ENCODE measurements around the gene EML3.
A peak's percentile ranks its signal among the peaks of the same experiment; 100 is the strongest.
"Not testable (repeated sequence)": the region's sequence is repeated elsewhere in the genome, so short reads cannot be mapped to it uniquely, and the experiment has no call there.

The EML3 gene

GRCh38 chr11:62600367-62601121, 12.0 kb downstream of the EML3 start:
- no peak for DNase-seq (ENCODE audit: low spot score)

GRCh38 chr11:62599901-62600300, 12.7 kb downstream of the EML3 start:
- no peak for DNase-seq (ENCODE audit: low spot score)

GRCh38 chr11:62599069-62599696, 13.4 kb downstream of the EML3 start:
- peak; percentile 99 for DNase-seq (ENCODE audit: low spot score)

GRCh38 chr11:62595124-62595523, 17.5 kb downstream of the EML3 start:
- no peak for DNase-seq (ENCODE audit: low spot score)

GRCh38 chr11:62593434-62594044, 19.0 kb downstream of the EML3 start:
- DNase-seq (ENCODE audit: low spot score), result peak; percentile 74

GRCh38 chr11:62592989-62593421, 19.6 kb downstream of the EML3 start:
- no peak for DNase-seq (ENCODE audit: low spot score)

- DNase-seq (ENCODE audit: low spot score), result no peak
Observed at GRCh38 chr11:62592146-62592815, 20.3 kb downstream of the EML3 start.

GRCh38 chr11:62591448-62592145, 21.0 kb downstream of the EML3 start, which contains the start of gene TUT1:
Gene TUT1, minus strand, starts transcription at chr11:62591523. Its CDS starts 38 bp downstream, at chr11:62591485.
- DNase-seq (ENCODE audit: low spot score), result peak; percentile 96

GRCh38 chr11:62588966-62589637, 23.5 kb downstream of the EML3 start:
- DNase-seq (ENCODE audit: low spot score), result no peak

GRCh38 chr11:62585356-62585755, 27.2 kb downstream of the EML3 start:
- not testable (repeated sequence) for DNase-seq (ENCODE audit: low spot score)

GRCh38 chr11:62581735-62582134, 30.8 kb downstream of the EML3 start:
- DNase-seq (ENCODE audit: low spot score), result not testable (repeated sequence)

GRCh38 chr11:62580959-62581715, 31.4 kb downstream of the EML3 start:
- DNase-seq (ENCODE audit: low spot score), result no peak

- DNase-seq (ENCODE audit: low spot score), result no peak
Observed at GRCh38 chr11:62579252-62579651, 33.3 kb downstream of the EML3 start.

- DNase-seq (ENCODE audit: low spot score), result no peak
Observed at GRCh38 chr11:62578541-62578940, 34.0 kb downstream of the EML3 start.

GRCh38 chr11:62577046-62577714, 35.4 kb downstream of the EML3 start:
- DNase-seq (ENCODE audit: low spot score), result no peak

GRCh38 chr11:62575837-62576236, 36.7 kb downstream of the EML3 start:
- DNase-seq (ENCODE audit: low spot score), result no peak

GRCh38 chr11:62575156-62575555, 37.4 kb downstream of the EML3 start:
- DNase-seq (ENCODE audit: low spot score), result peak; percentile 26

- peak; percentile 50 for DNase-seq (ENCODE audit: low spot score)
Observed at GRCh38 chr11:62574363-62575071, 38.1 kb downstream of the EML3 start.
